HepG2 (cell line): Measurements from ENCODE around the gene ZBTB45. TPM values are rescaled to one million over a fixed set of nuclear protein-coding genes. Genes with fewer than 3 reads are reported as not detected.

Experiments used
- AGO2 ChIP-seq: fragments of 200-400 bp; formaldehyde crosslinking; optimal IDR thresholded peaks from 2 replicates; pipeline ENCODE3; 2017; ENCODE audit warnings: mild to moderate bottlenecking, low read depth, low read length, moderate library complexity
- ATF4 ChIP-seq, 2 experiments: fragments of 450-650 bp in 1 of 2; sonication (generic) in 1 of 2; formaldehyde crosslinking; IDR thresholded peaks; 2 replicates each; pipeline versions ENCODE4 v1.5.0 to v1.8.0; 2020 to 2022; ENCODE audit warnings: mild to moderate bottlenecking in 1 of 2, missing genetic modification reagents in 1 of 2
- HOXA3 ChIP-seq: sonication (generic); formaldehyde crosslinking; IDR thresholded peaks from 2 replicates; pipeline ENCODE4 v1.5.0; 2020; ENCODE audit warnings: missing genetic modification reagents
- PAXIP1 ChIP-seq: sonication (generic); formaldehyde crosslinking; conservative IDR thresholded peaks from 2 replicates; pipeline ENCODE4 v1.4.0; 2020; ENCODE audit warnings: mild to moderate bottlenecking, missing genetic modification reagents, moderate library complexity
- ZNF235 ChIP-seq: sonication (generic); formaldehyde crosslinking; IDR thresholded peaks from 2 replicates; pipeline ENCODE4 v1.8.1; 2023; ENCODE audit warnings: mild to moderate bottlenecking, missing genetic modification reagents, borderline replicate concordance
- ZNF672 ChIP-seq: sonication (generic); formaldehyde crosslinking; IDR thresholded peaks from 2 replicates; pipeline ENCODE4 v1.8.1; 2022; ENCODE audit warnings: missing genetic modification reagents
- ZNF777 ChIP-seq: sonication (generic); formaldehyde crosslinking; IDR thresholded peaks from 2 replicates; pipeline ENCODE4 v1.4.0; 2020; ENCODE audit warnings: missing genetic modification reagents
- ZSCAN21 ChIP-seq: sonication (generic); formaldehyde crosslinking; IDR thresholded peaks from 2 replicates; pipeline ENCODE4 v1.8.0; 2022; ENCODE audit warnings: mild to moderate bottlenecking, missing genetic modification reagents, moderate library complexity, borderline replicate concordance
- polyA plus RNA-seq, 8 experiments: library from polyadenylated mRNA; depleted of rRNA in 3 of 8; stranded (reverse) in 7 of 8; unstranded in 1 of 8; fragments of >200 nt; fragmentation: Illumina TruSeq in 4 of 8; extraction: Trizol in 4 of 8; gene quantifications; 2 replicates each; pipeline versions ENCODE4 v1.2.1 to v1.2.3, GENCODE V29; 2011 to 2016; ENCODE audit warnings: low read depth in 4 of 8, missing spikeins in 1 of 8, mixed read lengths in 1 of 8; ENCODE audit not compliant: insufficient read depth in 1 of 8
- total RNA-seq, 5 experiments: library from RNA; depleted of rRNA; stranded (reverse); fragments of >200 nt; fragmentation: Illumina TruSeq; extraction: Trizol; gene quantifications; 2 replicates each; pipeline ENCODE4 v1.2.3, GENCODE V29; 2016; ENCODE audit warnings: low read depth in 1 of 5
- TF ChIP-seq, protein P1 (sequence below): fragments of 450-650 bp; IDR thresholded peaks from 2 replicates; pipeline ENCODE4 v1.6.1; 2017
- TF ChIP-seq, protein P2 (sequence below): sonication (generic); formaldehyde crosslinking; IDR thresholded peaks from 2 replicates; pipeline ENCODE4 v1.4.0; 2020; ENCODE audit warnings: mild to moderate bottlenecking, missing genetic modification reagents
- TF ChIP-seq, protein P3 (sequence below): IDR thresholded peaks from 2 replicates; pipeline ENCODE4 v1.6.1; 2016; ENCODE audit warnings: low read depth, borderline replicate concordance

Gene ZBTB45
- total and polyA plus RNA-seq, 2 of the 13 experiments (the other 11 are each of a cell fraction or from before 2014, with no cell fraction given), result 3.0 to 3.7 TPM

GRCh38 chr19:58519355-58520256 lies at the start of gene ZBTB45 (continued):
- peak in 1 of 2 experiments; percentile 81; a peak in 2 of 4 replicates for TF ChIP-seq ATF4 (CRISPR knock-in tag; IDR thresholded peaks at IDR 0.05)
- TF ChIP-seq, protein P1, sequence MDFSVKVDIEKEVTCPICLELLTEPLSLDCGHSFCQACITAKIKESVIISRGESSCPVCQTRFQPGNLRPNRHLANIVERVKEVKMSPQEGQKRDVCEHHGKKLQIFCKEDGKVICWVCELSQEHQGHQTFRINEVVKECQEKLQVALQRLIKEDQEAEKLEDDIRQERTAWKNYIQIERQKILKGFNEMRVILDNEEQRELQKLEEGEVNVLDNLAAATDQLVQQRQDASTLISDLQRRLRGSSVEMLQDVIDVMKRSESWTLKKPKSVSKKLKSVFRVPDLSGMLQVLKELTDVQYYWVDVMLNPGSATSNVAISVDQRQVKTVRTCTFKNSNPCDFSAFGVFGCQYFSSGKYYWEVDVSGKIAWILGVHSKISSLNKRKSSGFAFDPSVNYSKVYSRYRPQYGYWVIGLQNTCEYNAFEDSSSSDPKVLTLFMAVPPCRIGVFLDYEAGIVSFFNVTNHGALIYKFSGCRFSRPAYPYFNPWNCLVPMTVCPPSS, result no peak
- TF ChIP-seq ZNF672 (CRISPR knock-in tag), result peak; percentile 100
- peak; percentile 77 for TF ChIP-seq PAXIP1 (CRISPR knock-in tag)
- peak; percentile 97 for TF ChIP-seq HOXA3 (CRISPR knock-in tag)
- TF ChIP-seq, protein P2, sequence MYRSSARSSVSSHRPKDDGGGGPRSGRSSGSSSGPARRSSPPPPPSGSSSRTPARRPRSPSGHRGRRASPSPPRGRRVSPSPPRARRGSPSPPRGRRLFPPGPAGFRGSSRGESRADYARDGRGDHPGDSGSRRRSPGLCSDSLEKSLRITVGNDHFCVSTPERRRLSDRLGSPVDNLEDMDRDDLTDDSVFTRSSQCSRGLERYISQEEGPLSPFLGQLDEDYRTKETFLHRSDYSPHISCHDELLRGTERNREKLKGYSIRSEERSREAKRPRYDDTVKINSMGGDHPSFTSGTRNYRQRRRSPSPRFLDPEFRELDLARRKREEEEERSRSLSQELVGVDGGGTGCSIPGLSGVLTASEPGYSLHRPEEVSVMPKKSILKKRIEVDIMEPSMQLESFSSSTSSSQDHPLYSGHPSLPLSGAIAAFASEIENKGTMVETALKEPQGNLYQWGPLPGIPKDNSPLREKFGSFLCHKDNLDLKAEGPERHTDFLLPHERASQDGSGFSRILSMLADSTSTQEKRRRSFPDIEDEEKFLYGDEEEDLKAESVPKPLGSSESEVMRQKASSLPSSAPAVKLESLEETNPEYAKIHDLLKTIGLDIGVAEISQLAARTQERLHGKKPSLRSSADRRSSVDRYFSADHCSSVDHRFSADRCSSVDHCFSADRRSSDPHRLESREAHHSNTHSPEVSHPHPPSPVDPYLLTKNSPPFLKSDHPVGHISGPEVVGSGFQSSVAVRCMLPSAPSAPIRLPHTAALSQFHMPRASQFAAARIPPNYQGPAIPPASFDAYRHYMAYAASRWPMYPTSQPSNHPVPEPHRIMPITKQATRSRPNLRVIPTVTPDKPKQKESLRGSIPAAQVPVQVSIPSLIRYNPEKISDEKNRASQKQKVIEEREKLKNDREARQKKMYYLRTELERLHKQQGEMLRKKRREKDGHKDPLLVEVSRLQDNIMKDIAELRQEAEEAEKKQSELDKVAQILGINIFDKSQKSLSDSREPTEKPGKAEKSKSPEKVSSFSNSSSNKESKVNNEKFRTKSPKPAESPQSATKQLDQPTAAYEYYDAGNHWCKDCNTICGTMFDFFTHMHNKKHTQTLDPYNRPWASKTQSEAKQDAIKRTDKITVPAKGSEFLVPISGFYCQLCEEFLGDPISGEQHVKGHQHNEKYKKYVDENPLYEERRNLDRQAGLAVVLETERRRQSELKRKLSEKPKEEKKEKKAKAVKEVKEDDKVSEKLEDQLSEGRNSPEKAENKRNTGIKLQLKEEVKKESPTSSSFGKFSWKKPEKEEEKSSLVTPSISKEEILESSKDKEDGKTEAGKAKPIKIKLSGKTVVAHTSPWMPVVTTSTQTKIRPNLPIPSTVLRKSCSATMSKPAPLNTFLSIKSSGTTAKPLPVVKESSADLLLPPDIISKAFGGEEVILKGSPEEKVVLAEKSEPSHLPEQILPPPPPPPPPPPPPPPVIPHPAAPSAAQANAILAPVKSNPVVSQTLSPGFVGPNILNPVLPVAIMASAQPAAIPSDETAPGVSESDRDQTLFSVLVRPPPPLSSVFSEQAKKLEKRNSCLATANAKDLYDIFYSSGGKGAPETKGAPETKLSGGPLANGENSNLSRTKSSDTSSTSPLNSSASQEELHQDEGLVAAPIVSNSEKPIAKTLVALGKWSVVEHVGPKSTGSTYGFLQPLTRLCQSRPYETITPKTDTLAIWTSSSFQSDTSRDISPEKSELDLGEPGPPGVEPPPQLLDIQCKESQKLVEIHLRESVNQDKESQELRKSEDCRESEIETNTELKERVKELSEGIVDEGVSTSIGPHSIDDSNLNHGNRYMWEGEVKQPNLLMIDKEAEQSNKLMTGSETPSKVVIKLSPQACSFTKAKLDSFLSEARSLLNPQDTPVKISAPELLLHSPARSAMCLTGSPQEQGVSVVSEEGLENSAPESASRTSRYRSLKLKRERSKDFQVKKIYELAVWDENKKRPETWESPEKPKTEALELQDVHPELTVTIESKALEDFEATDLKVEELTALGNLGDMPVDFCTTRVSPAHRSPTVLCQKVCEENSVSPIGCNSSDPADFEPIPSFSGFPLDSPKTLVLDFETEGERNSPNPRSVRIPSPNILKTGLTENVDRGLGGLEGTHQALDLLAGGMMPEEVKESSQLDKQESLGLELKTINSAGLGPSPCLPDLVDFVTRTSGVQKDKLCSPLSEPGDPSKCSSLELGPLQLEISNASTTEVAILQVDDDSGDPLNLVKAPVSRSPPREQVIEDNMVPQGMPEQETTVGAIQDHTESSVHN (CRISPR knock-in tag), result peak; percentile 65; the same call in 1 of the 2 replicates
- TF ChIP-seq, protein P3, sequence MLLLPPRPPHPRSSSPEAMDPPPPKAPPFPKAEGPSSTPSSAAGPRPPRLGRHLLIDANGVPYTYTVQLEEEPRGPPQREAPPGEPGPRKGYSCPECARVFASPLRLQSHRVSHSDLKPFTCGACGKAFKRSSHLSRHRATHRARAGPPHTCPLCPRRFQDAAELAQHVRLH (CRISPR knock-in tag), result peak; percentile 94
- peak; percentile 90 for TF ChIP-seq AGO2
- peak; percentile 24; the same call in 1 of the 2 replicates for TF ChIP-seq ZNF235 (CRISPR knock-in tag)
- TF ChIP-seq ZSCAN21, result peak; percentile 90
- peak; percentile 80 for TF ChIP-seq ZNF777 (CRISPR knock-in tag)
